ENCODE data around the gene PLCD3.

Gene PLCD3

DNA sequence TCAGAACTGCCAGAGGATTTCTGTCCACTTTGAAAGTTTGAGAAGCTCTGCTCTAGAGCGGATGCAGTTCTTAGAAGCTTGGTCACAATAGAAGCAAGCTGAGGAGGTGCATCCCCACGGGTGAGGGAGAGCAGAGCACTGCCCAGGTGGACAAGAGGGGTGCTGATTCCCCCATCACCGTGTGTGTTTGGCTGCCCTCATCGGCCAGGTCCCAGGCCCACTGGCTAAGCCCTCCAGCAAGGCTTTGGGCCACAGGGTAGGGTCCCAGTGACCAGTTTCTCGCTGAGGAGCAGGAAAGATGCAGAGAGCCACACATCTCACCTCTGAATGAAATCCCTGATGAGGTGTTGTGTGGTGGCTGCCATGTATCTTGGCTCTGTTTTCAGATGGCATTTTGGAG is 44.3 kb downstream of the PLCD3 start:
- Histone ChIP-seq H3K27me3 (ENCODE audit: insufficient read depth, poor library complexity, severe bottlenecking) (no peaks in the 10 kb centered on the region), H3K9me3 (ENCODE audit: severe bottlenecking) (no peaks in the 10 kb centered on the region), H3K27ac (ENCODE audit: poor library complexity, severe bottlenecking) (no peak overlapping the region), H3K4me3 (ENCODE audit: severe bottlenecking) (no peak overlapping the region), H3K36me3 (ENCODE audit: low read depth) (peaks cover 93% of the 10 kb centered on the region), H3K4me1 (ENCODE audit: insufficient read depth, poor library complexity, severe bottlenecking) (peaks cover 10% of the 10 kb centered on the region)
- ATAC-seq (ENCODE audit: low read depth), result no peak
- no peak for DNase-seq (ENCODE audit: low spot score)
- TF ChIP-seq, protein P1, sequence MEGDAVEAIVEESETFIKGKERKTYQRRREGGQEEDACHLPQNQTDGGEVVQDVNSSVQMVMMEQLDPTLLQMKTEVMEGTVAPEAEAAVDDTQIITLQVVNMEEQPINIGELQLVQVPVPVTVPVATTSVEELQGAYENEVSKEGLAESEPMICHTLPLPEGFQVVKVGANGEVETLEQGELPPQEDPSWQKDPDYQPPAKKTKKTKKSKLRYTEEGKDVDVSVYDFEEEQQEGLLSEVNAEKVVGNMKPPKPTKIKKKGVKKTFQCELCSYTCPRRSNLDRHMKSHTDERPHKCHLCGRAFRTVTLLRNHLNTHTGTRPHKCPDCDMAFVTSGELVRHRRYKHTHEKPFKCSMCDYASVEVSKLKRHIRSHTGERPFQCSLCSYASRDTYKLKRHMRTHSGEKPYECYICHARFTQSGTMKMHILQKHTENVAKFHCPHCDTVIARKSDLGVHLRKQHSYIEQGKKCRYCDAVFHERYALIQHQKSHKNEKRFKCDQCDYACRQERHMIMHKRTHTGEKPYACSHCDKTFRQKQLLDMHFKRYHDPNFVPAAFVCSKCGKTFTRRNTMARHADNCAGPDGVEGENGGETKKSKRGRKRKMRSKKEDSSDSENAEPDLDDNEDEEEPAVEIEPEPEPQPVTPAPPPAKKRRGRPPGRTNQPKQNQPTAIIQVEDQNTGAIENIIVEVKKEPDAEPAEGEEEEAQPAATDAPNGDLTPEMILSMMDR (IDR thresholded peaks at IDR 0.05; ENCODE audit: poor library complexity, severe bottlenecking), result no peak

DNA sequence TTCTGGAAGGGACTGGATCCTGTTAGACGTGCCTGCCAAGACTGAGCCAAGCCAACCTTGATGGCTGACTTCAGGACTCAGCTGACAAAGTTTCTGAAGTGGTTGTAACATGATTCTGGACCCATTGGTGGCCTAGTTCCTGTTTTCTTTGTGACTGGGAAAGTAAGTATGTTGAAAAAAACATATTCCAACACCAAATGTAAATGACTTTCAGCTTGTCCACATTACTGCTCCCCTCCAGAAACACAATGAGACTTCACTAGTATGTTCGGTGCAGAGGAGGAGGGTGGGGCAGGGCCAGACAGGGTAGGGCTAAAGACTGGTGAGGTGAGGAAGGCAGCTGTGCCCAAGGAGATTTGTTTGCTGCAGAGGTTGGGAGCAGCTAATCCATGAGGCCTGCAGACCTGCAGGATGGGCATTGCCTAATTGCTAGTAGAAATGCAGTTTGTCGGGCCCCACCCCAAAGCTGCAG is 44.8 kb downstream of the PLCD3 start:
- Histone ChIP-seq H3K27me3 (ENCODE audit: insufficient read depth, poor library complexity, severe bottlenecking) (no peaks in the 10 kb centered on the region), H3K9me3 (ENCODE audit: severe bottlenecking) (no peaks in the 10 kb centered on the region), H3K4me1 (ENCODE audit: insufficient read depth, poor library complexity, severe bottlenecking) (peaks cover 5% of the 10 kb centered on the region), H3K36me3 (ENCODE audit: low read depth) (peaks cover 97% of the 10 kb centered on the region), H3K27ac (ENCODE audit: poor library complexity, severe bottlenecking) (no peak overlapping the region), H3K4me3 (ENCODE audit: severe bottlenecking) (no peak overlapping the region)
- DNase-seq (ENCODE audit: low spot score), result no peak
- TF ChIP-seq, protein P1 (IDR thresholded peaks at IDR 0.05; ENCODE audit: poor library complexity, severe bottlenecking), result no peak
- ATAC-seq (ENCODE audit: low read depth), result no peak

DNA sequence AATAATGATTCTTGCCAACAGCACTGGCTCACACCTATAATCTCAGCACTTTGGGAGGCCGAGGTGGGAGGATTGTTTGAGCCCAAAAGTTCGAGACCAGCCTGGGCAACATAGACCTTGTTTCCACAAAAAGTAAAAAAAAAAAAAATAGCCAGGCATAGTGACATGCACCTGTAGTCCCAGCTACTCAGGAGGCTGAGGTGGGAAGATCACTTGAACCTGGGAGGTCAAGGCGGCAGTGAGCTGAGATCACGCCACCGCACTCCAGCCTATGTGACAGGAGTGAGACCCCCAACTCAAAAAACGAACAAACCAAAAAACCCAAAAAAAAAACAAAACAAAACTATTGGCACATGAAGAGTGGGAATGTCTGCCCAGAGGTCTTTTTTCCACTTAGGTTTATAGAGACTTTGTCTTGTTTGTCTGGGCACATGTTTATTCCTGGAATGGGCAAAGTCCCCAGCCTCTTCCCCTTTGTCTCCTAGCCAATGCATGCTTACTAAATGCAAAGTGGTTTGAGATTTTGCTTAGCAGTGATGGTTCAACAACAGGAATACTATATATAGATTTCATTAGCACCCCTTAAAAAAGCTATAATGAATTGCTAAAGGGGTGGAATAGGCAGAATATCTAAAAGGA is 45.3 kb downstream of the PLCD3 start:
- TF ChIP-seq, protein P1 (IDR thresholded peaks at IDR 0.05; ENCODE audit: poor library complexity, severe bottlenecking), result no peak
- Histone ChIP-seq H3K36me3 (ENCODE audit: low read depth) (peaks cover 100% of the 10 kb centered on the region), H3K4me3 (ENCODE audit: severe bottlenecking) (no peak overlapping the region), H3K27me3 (ENCODE audit: insufficient read depth, poor library complexity, severe bottlenecking) (no peaks in the 10 kb centered on the region), H3K4me1 (ENCODE audit: insufficient read depth, poor library complexity, severe bottlenecking) (peaks cover 2% of the 10 kb centered on the region), H3K9me3 (ENCODE audit: severe bottlenecking) (no peaks in the 10 kb centered on the region), H3K27ac (ENCODE audit: poor library complexity, severe bottlenecking) (no peak overlapping the region)
- DNase-seq (ENCODE audit: low spot score), result no peak
- no peak for ATAC-seq (ENCODE audit: low read depth)

- Histone ChIP-seq H3K4me1 (ENCODE audit: insufficient read depth, poor library complexity, severe bottlenecking) (no peaks in the 10 kb centered on the region), H3K9me3 (ENCODE audit: severe bottlenecking) (no peaks in the 10 kb centered on the region), H3K27ac (ENCODE audit: poor library complexity, severe bottlenecking) (no peak overlapping the region), H3K27me3 (ENCODE audit: insufficient read depth, poor library complexity, severe bottlenecking) (no peaks in the 10 kb centered on the region), H3K4me3 (ENCODE audit: severe bottlenecking) (no peak overlapping the region), H3K36me3 (ENCODE audit: low read depth) (peaks cover 100% of the 10 kb centered on the region)
- TF ChIP-seq, protein P1 (IDR thresholded peaks at IDR 0.05; ENCODE audit: poor library complexity, severe bottlenecking), result no peak
- no peak for ATAC-seq (ENCODE audit: low read depth)
- no peak for DNase-seq (ENCODE audit: low spot score)
Measured at GRCh38 chr17:45086391-45086790, 45.9 kb downstream of the PLCD3 start.

DNA sequence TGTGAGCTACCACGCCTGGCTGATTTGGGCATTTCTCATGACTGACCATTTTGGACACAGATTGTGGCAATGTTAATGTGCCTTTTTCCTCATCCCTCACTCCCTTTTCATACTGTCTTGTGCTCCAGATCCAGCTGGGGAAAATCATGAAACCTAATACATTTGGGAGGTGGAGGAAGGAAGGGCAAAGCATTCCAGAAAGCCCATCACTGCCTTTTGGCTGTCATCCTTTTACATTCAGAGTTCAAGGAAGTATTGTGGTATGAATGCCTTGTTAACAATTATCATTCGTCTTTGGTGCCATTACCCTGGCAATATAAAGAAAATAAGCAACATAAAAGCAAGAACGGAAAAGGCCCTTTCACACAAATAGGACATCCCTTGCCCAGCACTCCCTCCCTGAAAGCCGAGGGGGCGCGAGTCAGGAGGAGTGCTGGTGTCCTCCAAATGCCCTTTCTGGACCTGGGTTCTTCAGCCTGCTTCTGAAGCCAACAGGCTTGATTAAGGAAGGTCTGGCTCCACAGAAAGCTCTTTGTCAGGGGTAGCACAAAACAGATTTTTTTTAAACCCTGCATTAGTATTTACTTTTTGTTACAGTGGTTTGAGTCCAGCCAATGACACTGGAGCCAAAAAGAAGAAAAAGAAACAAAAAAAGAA is 51.1 kb downstream of the PLCD3 start:
- Histone ChIP-seq H3K9me3 (ENCODE audit: severe bottlenecking) (no peaks in the 10 kb centered on the region), H3K27me3 (ENCODE audit: insufficient read depth, poor library complexity, severe bottlenecking) (no peaks in the 10 kb centered on the region), H3K27ac (ENCODE audit: poor library complexity, severe bottlenecking) (no peak overlapping the region), H3K36me3 (ENCODE audit: low read depth) (peaks cover 88% of the 10 kb centered on the region), H3K4me3 (ENCODE audit: severe bottlenecking) (no peak overlapping the region), H3K4me1 (ENCODE audit: insufficient read depth, poor library complexity, severe bottlenecking) (peaks cover 10% of the 10 kb centered on the region)
- ATAC-seq (ENCODE audit: low read depth) (no peak), DNase-seq (ENCODE audit: low spot score) (no peak)
- TF ChIP-seq, protein P1 (IDR thresholded peaks at IDR 0.05; ENCODE audit: poor library complexity, severe bottlenecking), result no peak

All from RWPE2 (cell line).